Activated CD8-positive, alpha-beta memory T cell treated with anti-CD3 and anti-CD28 coated beads, Interleukin-2, amount 50 U/mL, for 24 hours (primary cell): ENCODE results near the gene FBLL1.
"Not testable (repeated sequence)": the region's sequence is repeated elsewhere in the genome, so short reads cannot be mapped to it uniquely, and the experiment has no call there.

ENCODE experiments used
- DNase-seq: peaks from one replicate; pipeline ENCODE4 v3.0.0-alpha.2; 2020; ENCODE audit errors: extremely low read depth

The FBLL1 gene

GRCh38 chr5:168552146-168552545 is 23.0 kb downstream of the FBLL1 start:
- DNase-seq = no peak

- DNase-seq = no peak
These were observed 24.4 kb downstream of the FBLL1 start for GRCh38 chr5:168553377-168554130.

- DNase-seq = no peak
These were observed 28.3 kb downstream of the FBLL1 start for GRCh38 chr5:168557389-168557788.

- no peak for DNase-seq
These were observed 33.2 kb downstream of the FBLL1 start for GRCh38 chr5:168562279-168562678.

GRCh38 chr5:168563959-168564358 is 34.9 kb downstream of the FBLL1 start:
- no peak for DNase-seq

DNA sequence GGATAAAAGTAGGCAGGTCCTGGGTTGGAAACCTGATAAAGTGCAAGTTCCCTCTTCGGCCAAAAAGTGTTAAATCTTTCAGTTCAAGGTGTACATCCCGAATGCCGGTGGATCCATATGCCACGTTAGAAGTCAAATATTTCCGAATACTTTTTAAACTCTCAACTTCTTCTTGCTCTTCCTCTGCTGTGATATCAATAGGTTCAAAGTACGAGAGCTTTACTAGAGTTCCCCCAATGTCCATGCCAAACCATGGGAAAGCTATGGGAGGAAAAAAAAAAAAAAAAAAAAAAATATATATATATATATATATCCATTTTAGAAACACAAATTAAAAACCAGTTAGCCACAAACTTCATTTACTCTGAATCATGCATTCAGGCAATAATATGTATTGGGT is 39.6 kb downstream of the FBLL1 start:
- no peak for DNase-seq

DNA sequence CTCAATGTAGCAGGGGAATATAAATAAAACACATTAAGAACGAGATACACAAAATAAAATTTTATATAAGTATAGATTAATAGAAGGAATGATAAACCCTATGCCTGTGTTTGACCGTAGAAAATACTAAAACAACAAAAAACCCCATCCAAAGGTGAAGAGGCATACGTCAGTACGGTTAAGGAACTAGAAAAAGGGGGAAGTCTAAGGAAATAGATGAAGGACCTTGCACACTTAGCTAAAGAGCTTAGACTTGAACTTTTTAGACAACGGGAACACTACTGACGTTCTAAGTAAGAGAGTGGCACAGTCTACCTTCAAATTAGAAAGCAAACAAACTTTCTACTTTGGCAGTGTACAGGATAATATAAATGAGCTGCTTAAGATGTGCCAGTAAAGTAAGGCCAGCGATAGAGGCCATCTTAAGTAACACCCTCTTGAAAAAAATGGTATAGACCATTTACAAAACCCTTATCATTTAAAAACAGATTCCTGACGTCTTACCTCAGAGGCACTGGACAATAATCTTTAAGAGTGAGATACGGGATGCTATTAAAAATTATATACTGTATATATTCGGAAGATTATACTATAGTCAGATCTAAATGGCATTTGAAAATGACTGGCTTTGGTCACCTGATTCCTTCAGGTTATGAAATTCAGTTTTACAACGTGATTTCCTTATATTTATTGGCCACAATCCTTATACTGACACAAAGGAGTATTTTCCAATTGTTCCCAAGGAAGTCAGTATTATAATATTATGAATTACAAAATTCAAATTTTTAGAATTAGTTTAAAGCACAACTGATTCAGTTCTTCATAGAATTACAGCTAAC is 41.6 kb downstream of the FBLL1 start:
- no peak for DNase-seq

GRCh38 chr5:168573663-168574062 is 44.6 kb downstream of the FBLL1 start:
- DNase-seq = not testable (repeated sequence)

GRCh38 chr5:168574156-168574555 is 45.1 kb downstream of the FBLL1 start:
- DNase-seq = not testable (repeated sequence)

- DNase-seq = no peak
These were observed 46.6 kb downstream of the FBLL1 start for GRCh38 chr5:168575391-168576372.

- no peak for DNase-seq
These were observed 48.9 kb downstream of the FBLL1 start for GRCh38 chr5:168578006-168578405.

DNA sequence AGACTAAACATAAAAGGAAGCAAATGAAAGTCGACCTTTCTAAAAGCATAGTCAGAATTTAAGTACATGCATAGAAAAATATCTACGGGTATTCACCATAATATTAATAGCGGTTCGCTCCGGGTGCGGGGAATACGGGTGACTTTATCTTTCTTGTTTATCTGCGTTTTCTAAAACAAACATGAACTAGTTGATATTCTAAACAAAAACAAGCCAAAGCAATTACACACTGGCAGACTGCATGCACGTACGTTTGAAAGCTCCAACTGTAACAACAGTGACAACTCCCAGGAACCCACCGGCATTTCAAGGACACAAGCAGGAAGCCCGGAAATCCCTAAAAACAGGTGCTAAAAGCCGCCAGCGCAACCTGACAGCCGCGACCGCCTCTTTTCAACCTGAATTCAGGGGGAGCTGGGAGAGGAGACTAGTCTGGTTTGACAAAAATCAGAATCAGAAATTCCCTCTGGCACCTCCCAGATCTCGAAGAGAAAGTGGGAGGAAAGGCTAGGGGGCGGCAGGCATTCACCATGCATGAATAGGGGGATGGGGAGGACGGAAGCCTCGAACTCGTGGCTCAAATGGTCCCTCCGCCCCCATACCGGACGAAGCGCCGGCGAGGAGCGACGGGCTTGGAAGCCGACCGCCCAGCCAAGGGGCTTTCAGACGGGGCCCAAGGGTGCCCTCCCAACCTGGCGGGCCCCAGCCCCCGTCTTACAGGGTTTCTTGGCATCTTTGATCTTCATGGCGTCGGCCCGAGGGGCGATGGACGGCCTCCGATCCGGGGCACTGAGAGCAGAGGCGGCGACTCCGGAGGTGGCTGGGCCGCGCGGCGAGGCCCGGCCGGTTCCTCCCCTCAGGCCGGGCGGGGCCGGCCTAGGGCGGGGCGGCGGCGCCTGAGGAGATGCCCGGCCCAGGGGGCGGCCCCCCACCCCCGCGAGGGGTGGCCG is 49.7 kb downstream of the FBLL1 start, which contains the start of gene PANK3:
Gene PANK3, minus strand, starts transcription at position 831 of the 950 bp plus-strand sequence. Its CDS starts 85 bp downstream, at position 746.
- no peak for DNase-seq

DNA sequence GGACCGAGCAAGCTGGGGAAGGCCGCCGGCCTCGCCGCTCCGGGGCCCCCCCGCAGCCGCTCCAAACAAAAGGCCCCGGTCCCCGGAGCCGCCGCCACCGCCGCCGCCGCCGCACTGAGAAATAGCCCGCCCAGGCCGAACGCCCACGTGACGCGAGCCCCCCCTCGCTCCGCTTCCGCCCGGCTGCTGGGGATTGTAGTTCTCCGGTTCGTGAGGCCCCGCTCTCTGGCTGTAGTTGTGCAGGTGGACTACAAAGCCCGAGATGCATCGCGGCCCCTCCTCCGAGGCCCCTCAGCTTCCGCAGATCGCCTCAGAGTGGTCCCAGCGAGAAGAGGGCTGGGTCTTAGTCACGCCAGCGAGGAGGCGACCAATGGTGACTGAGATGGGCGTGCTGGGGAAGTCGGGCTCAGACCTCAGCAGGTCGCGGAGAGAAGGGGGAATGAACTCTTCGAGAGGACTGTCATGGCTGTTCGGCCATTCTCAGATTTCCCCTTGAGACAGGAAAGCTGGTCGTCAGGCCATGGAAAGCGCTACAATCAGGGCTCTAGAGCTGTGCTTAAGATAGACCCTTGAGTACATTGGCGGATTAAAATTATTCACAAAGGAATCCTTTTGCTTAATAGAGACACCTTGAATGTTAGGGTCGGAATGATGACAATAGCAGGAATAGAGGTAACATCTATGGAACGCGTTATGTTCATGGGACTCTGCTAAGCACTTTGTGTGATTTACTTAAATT is 50.6 kb downstream of the FBLL1 start:
- DNase-seq = peak; percentile 92

DNA sequence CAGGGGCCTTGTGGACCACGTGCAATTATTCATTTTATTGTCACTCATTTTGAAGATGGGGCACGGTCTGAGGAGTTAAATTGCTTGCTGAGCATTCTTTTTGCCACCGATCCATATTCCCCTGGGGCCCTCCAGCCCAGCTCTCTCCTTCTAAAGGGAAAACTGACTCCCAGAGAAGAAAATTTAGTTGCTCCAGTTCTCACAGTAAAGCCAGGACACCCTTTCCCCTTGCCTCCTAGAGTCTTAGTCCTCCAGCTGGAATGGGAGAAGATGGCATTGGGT is 51.1 kb downstream of the FBLL1 start:
- no peak for DNase-seq
